DMS79 (cell line): ENCODE results near the gene FKBP15.
"Not testable (repeated sequence)": the region's sequence is repeated elsewhere in the genome, so short reads cannot be mapped to it uniquely, and the experiment has no call there.

Experiments used
- DNase-seq: peaks from one replicate; lab custom pipeline; 2025; lab: John Stamatoyannopoulos, UW

Gene FKBP15

GRCh38 chr9:113149561-113149960 lies 71.5 kb downstream of the FKBP15 start:
- not testable (repeated sequence) for DNase-seq

DNA sequence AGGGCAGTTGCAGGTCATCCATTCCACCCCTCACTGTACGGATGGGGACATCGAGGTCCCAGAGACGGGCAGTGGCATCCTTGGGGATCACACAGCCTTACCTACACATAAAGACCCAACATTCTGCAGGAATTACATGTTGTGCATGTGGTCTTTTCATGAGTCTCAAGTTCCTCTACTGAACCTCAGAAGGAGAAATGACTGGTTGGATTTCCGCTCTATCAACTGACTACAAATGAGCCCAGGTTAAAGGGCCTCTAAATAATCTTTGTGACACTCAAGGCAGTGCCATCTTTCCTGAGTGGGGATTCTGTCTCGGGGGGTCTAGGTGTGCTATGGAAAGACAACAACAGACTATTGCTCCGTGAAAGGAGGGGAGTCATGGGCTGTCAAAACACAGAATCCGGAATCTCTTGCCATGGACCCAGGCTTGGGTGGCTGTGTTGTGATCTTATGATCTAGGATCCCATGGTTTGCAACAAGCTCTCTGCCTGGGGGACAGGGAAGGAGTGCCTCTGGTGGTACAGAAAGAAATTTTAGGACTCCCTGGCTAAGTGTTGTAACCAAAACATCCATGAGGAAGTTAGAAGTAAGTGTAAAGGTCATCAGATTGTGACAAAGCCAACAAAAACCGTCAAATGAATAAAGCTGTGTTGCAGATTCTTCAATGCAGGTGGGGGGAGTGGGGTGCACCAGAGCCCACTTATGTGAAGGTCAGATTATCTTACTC lies 72.1 kb downstream of the FKBP15 start:
- DNase-seq: no peak

DNA sequence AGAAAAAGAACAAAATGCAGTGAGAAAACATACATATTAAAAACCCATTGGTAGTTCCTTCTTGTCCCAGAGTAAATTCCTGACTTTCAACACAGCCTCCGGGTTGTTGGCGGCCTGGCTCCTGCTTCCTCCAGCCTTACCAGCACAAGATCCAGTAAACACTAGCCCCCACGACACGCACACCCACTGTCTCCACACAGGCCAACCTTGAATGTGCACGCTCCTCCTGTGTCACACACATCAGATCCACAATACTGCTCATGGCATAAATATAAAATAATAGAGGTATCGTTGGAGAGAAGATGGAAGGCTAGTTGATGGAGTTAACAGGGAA lies 72.7 kb downstream of the FKBP15 start:
- no peak for DNase-seq

GRCh38 chr9:113143432-113144227 lies 77.4 kb downstream of the FKBP15 start:
- no peak for DNase-seq

GRCh38 chr9:113140896-113141295 lies 80.2 kb downstream of the FKBP15 start:
- not testable (repeated sequence) for DNase-seq

GRCh38 chr9:113139953-113140352 lies 81.1 kb downstream of the FKBP15 start:
- DNase-seq: no peak

DNA sequence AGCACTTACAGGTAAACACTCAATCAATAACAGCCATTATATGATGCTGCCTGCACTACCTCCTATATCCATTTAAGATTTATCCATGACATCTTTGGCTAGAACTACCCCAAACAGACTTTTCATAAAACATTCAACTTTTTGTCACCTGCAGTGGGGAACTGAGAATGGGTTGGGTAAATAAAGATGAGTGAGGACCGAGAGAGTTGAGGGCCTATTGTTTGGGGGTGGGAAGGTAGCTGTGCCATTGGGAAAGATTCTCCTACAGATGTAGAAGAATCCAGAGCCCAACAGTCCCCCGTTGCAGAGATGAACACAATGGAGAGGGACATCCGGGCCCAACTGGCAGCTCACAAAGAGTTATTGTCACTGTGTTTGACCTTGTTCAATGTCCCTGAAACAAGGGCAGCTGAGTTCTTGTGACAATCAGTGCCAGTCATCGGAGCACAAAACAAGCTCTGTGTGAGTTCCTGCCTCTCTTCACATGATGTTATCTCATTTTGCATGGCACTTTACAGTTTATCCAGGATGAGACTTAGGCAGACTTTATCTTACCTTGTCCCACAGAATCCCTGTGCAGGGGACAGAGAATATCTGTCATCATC lies 81.8 kb downstream of the FKBP15 start:
- no peak for DNase-seq

- DNase-seq: no peak
These were observed 82.3 kb downstream of the FKBP15 start for GRCh38 chr9:113138760-113139159.

- no peak for DNase-seq
These were observed 83.6 kb downstream of the FKBP15 start for GRCh38 chr9:113137196-113138168.

DNA sequence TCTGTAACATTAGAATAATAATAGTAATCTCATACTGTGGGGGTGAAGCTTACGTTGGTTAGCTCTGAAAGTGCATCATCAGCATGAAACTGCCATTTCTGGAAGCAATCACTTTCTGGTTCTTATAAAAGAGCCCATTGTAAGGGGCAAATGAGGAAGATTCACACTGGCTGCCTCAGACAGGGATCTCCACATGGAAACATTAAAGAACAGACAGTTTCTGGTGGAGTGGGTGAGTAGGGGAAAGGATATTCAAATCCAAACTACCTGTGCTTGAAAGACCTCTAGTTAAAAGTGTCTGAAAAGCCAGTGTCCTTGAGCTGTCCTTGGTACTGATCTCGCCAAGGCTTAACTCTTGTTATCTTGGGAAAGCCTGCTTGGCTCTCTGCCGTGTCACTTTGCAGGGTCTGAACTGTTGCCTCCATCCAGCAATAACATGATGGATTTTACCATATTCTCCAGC lies 89.4 kb downstream of the FKBP15 start:
- DNase-seq: no peak

DNA sequence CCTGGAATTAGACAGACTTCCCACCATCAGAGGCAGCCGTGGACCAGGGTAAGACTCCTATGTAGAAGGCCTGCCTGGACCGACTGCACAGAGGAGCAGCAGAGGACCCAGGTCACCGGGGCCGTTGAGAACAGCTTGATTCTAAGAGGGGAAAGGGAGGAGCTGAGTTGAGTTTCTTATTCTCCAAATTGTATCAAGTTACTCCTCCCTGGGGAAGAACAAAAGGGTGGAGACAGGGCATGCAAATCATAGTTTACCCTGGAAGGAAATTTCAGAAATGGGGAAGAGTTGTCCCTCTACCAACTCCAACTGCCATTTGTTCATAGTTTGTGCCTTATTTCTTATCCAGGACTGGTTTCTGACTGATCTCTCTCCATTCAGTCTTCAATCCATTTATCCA lies 91.2 kb downstream of the FKBP15 start:
- no peak for DNase-seq

DNA sequence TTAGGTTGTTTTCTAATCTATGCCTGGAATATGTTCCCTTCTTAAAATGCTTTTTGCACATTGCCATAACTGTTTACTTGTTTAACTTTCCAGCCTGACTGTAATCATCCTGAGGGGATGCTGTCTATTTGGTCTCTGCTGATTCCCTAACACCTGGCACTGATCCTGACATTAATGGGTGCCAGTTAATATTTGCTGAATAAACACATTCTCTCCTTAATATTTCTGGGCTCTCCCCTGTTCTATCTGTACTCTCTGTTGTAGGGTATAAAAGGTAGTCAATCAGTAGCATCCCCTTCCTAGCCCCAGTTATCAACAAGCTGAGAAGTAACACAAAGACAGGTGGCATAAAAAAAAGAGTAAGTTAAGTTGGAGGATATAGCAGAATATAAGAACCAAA lies 91.6 kb downstream of the FKBP15 start:
- no peak for DNase-seq

DNA sequence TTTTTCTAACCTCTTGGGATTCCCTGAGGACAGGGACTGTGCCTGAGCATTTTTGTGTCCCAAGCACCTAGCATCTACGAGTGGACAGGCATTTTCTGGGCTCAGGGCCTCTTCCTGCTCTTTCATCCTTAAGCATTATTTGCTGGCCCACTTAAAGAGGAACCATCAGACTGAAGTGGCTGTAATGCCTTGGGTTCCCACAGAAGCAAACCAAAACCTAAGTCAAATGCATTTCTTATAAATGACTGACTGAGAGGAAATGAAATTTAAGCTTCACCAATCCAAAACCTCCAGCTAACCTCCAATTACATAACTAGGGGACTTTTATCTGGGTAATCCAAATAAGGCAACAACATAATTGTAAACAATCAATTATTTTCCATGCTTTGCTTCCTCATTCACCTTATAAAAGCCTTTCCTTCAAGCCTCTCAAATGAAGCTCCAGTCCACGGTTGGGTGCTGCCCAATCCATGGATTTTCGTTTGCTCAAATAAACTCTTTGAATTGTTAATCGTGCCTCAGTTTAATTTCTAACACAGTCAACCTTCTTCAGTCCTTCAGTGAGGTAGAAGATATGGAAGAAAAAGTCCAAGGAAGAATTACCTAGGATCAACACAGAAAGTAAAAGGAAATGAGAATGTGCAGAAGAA lies 95.6 kb downstream of the FKBP15 start:
- DNase-seq: no peak

- DNase-seq: not testable (repeated sequence)
These were observed 102.2 kb downstream of the FKBP15 start for GRCh38 chr9:113118829-113119228.
